NCI-H1092 treated with DMSO at 0.1 percent for 48 hours (cell line): ENCODE results near the gene ADAMTSL4.
"Not testable (repeated sequence)": the region's sequence is repeated elsewhere in the genome, so short reads cannot be mapped to it uniquely, and the experiment has no call there.

ENCODE experiments used
- DNase-seq: peaks from one replicate; lab custom pipeline; 2025; lab: John Stamatoyannopoulos, UW

Gene ADAMTSL4

GRCh38 chr1:150567341-150567716 is 18.1 kb downstream of the ADAMTSL4 start:
- DNase-seq = no peak

- DNase-seq = peak; percentile 71
Measured at GRCh38 chr1:150567717-150568593, 18.7 kb downstream of the ADAMTSL4 start.

GRCh38 chr1:150568594-150568966 is 19.4 kb downstream of the ADAMTSL4 start:
- DNase-seq = no peak

- no peak for DNase-seq
Measured at GRCh38 chr1:150572918-150573647, 23.9 kb downstream of the ADAMTSL4 start.

GRCh38 chr1:150573648-150574071 is 24.5 kb downstream of the ADAMTSL4 start:
- DNase-seq = not testable (repeated sequence)

- no peak for DNase-seq
Measured at GRCh38 chr1:150574260-150575071, 25.3 kb downstream of the ADAMTSL4 start.

- no peak for DNase-seq
Measured at GRCh38 chr1:150575072-150575489, 25.9 kb downstream of the ADAMTSL4 start.

- DNase-seq = no peak
Measured at GRCh38 chr1:150575518-150576366, 26.5 kb downstream of the ADAMTSL4 start.

- no peak for DNase-seq
Measured at GRCh38 chr1:150576367-150576711, 27.1 kb downstream of the ADAMTSL4 start.

GRCh38 chr1:150576794-150577556 is 27.8 kb downstream of the ADAMTSL4 start:
- DNase-seq = no peak

- DNase-seq = peak; percentile 43
Measured at GRCh38 chr1:150577557-150578271, 28.5 kb downstream of the ADAMTSL4 start.

- DNase-seq = peak; percentile 72
Measured at GRCh38 chr1:150578272-150579109, 29.3 kb downstream of the ADAMTSL4 start.

- DNase-seq = peak; percentile 97
Measured at GRCh38 chr1:150579110-150579944, 30.1 kb downstream of the ADAMTSL4 start, which contains the start of gene MCL1. TSS of gene MCL1 (minus strand) at chr1:150579610. CDS start at chr1:150579530, 80 bp downstream.

GRCh38 chr1:150579945-150580642 is 30.9 kb downstream of the ADAMTSL4 start:
- DNase-seq = no peak

GRCh38 chr1:150580966-150581365 is 31.8 kb downstream of the ADAMTSL4 start:
- not testable (repeated sequence) for DNase-seq

- not testable (repeated sequence) for DNase-seq
Measured at GRCh38 chr1:150581437-150581836, 32.2 kb downstream of the ADAMTSL4 start.

GRCh38 chr1:150581962-150582361 is 32.8 kb downstream of the ADAMTSL4 start:
- not testable (repeated sequence) for DNase-seq
